Naive B cell (primary cell): ENCODE measurements around the gene TREML4. TPM values are rescaled to one million over a fixed set of nuclear protein-coding genes. Genes with fewer than 3 reads are reported as not detected.
A peak's percentile ranks its signal among the peaks of the same experiment; 100 is the strongest.

ENCODE experiments used
- ATAC-seq, 2 donors: fragments of 150-1000 bp; cut with Tn5 transposase; 2 replicates each; pipeline ENCODE4 v1.10.0; 2021; ENCODE audit warnings: low read depth in 2 of 2, mild to moderate bottlenecking in 2 of 2, moderate library complexity in 2 of 2
- DNase-seq: peaks from one replicate; pipeline ENCODE4 v3.0.0; 2022
- H3K27ac Mint-ChIP-seq, 6 donors: one replicate each; pipeline ENCODE4 v1.8.0; 2020 to 2022; ENCODE audit warnings: mild to moderate bottlenecking in 6 of 6, mixed read lengths in 6 of 6, moderate library complexity in 5 of 6, inconsistent platforms in 2 of 6
- H3K27me3 Mint-ChIP-seq, 3 donors: one replicate each; pipeline ENCODE4 v1.8.0; 2021 to 2022; ENCODE audit warnings: mixed read lengths in 3 of 3, mild to moderate bottlenecking in 1 of 3
- H3K36me3 Mint-ChIP-seq, 2 donors: one replicate each; pipeline ENCODE4 v1.8.0; 2020 to 2022; ENCODE audit warnings: mixed read lengths in 2 of 2, inconsistent platforms in 1 of 2, mild to moderate bottlenecking in 1 of 2
- H3K4me1 Mint-ChIP-seq, 3 donors: one replicate each; pipeline ENCODE4 v1.8.0; 2020 to 2022; ENCODE audit warnings: mixed read lengths in 3 of 3, inconsistent platforms in 1 of 3, mild to moderate bottlenecking in 1 of 3, moderate library complexity in 1 of 3
- H3K4me3 Mint-ChIP-seq, 8 donors: one replicate each; pipeline ENCODE4 v1.8.0; 2020 to 2022; ENCODE audit warnings: mild to moderate bottlenecking in 8 of 8, mixed read lengths in 8 of 8, moderate library complexity in 8 of 8, inconsistent platforms in 2 of 8
- H3K9me3 Mint-ChIP-seq, 7 donors: one replicate each; pipeline ENCODE4 v1.8.0; 2020 to 2022; ENCODE audit warnings: mixed read lengths in 7 of 7, mild to moderate bottlenecking in 5 of 7, inconsistent platforms in 2 of 7, moderate library complexity in 1 of 7
- polyA plus RNA-seq, 6 donors: library from polyadenylated mRNA; unstranded; fragments of 300-500 nt; fragmentation: Illumina TruSeq; gene quantifications; one replicate each; pipeline ENCODE4 v1.2.3, GENCODE V29; 2021; ENCODE audit warnings: low read depth in 6 of 6

TREML4 gene
- polyA plus RNA-seq, 6 donors from 2014 or later, result 25.7 TPM; not detected in 5

DNA sequence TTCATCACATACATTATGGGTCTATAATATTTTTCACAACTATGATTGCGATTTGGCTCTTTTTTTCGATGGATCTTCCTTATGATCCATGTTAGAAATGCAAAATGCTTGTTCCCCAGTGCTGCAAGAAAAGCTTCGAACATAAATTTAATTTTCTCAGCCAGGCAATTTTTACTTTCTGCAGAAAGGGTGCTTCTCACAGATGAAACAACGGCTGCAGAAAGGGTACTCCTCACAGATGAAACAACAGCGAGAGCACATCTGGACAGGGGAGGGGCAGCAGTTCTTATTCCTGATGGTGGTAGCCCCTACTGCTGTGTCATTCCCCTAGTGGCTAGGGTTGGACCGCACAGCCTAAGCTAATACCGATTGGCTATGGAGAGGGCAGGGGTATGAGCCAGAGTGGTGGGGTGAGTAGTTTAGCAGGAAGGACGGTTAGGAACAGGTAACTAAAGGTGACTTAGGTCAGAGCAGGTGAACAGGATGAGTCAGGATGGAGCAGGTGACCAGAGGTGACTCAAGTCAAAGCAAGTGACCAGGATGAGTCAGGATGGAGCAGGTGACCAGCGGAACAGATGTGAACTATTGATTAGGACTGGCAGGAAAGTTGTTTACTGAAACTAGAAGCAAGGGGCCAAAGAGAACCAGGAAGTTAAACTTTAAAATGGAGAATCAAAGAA is 13.4 kb upstream of the TREML4 start:
- Mint-ChIP-seq H3K27me3 (no peaks in the 10 kb centered on the region), H3K9me3 (peaks cover 9 to 17% (median 14%) of the 10 kb centered on the region in 7 donors), H3K27ac (peak overlapping the region in 1 of 6 donors; percentile 27), H3K4me1 (peaks cover 15 to 37% (median 25%) of the 10 kb centered on the region in 3 donors), H3K4me3 (no peak overlapping the region), H3K36me3 (peaks cover 8 to 14% of the 10 kb centered on the region in 2 donors)
- DNase-seq, result no peak
- no peak for ATAC-seq

DNA sequence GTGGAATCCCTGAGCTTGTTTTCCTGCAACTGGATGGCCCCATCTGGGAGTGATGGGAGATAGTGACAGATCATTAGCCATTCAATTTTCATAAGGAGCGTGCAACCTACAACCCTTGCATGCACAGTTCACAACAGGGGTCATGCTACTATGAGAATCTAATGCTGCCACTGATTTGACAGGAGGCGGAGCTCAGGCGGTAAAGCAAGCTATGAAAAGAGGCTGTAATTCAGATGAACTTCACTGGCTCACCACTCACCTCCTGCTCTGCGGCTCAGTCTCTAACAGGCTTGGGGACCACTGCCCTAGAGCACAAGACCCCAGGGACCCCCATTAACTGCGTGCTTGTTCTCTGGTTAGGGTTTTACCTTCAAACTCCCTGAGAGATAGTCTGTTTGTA is 12.4 kb upstream of the TREML4 start:
- Mint-ChIP-seq H3K9me3 (peaks cover 9 to 21% (median 14%) of the 10 kb centered on the region in 7 donors), H3K4me3 (no peak overlapping the region)
- ATAC-seq, result no peak

DNA sequence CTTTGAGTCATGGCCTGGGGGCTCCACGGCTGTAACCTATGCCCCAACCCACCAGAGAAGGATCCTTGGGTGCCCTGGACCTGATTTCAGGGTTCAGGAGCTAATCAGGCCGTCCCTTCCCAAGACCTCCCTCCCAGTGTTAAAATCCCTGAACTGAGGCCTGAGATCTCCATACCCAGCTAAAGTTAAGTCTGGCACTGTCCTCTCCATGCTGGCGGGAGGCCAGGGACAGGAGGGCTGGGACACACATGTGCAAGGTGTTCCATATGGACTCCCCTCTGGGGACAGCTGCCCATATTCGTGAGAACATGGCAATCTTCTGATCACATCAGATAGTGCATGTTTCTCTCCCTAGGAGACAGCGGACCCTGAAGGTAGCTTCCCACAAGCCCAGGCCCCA is 11.5 kb upstream of the TREML4 start:
- DNase-seq (no peak), ATAC-seq (no peak)
- Mint-ChIP-seq H3K4me3 (peak overlapping the region in 1 of 8 donors; percentile 53), H3K9me3 (peaks cover 9 to 21% (median 14%) of the 10 kb centered on the region in 7 donors), H3K36me3 (peaks cover 14 to 18% of the 10 kb centered on the region in 2 donors), H3K4me1 (peaks cover 5 to 17% (median 9%) of the 10 kb centered on the region in 3 donors), H3K27me3 (no peaks in the 10 kb centered on the region), H3K27ac (peak overlapping the region in 2 of 6 donors; percentile 10 to 26)

More for the DNA sequence above, 12.4 kb upstream of the TREML4 start:
- no peaks in the 10 kb centered on the region for H3K27me3 Mint-ChIP-seq
- H3K27ac Mint-ChIP-seq, result no peak overlapping the region
- peaks cover 13 to 14% of the 10 kb centered on the region in 2 donors for H3K36me3 Mint-ChIP-seq
- DNase-seq, result no peak
- peaks cover 6 to 26% (median 14%) of the 10 kb centered on the region in 3 donors for H3K4me1 Mint-ChIP-seq

DNA sequence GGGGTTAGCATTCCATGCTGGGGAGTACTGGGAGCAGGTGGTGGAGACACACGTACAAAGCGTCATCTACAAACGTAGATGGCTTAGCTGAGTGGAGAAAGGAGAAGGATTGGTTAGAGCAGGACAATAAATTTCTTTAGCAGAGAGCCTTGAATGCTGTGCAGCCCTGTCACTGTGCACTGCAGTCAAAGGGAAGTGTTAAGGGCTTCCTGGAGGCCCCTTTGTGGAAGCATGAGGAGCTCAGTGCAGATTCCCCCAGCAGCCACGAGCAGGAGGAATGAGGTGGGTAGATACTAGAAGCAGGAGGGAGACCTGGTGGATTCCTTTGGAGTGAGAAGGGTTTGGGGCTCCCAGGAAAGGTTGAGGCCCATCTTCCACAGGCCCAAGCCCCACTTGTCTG is 6.1 kb upstream of the TREML4 start:
- Mint-ChIP-seq H3K27me3 (peaks cover 0 to 8% (median 0%) of the 10 kb centered on the region in 3 donors), H3K27ac (no peak overlapping the region), H3K4me3 (no peak overlapping the region), H3K36me3 (peaks cover 8 to 16% of the 10 kb centered on the region in 2 donors), H3K4me1 (peaks cover 21 to 23% (median 21%) of the 10 kb centered on the region in 3 donors), H3K9me3 (peaks cover 0 to 6% (median 2%) of the 10 kb centered on the region in 7 donors)
- DNase-seq (no peak), ATAC-seq (no peak)

- no peak overlapping the region for H3K4me3 Mint-ChIP-seq
- peaks cover 17 to 21% (median 18%) of the 10 kb centered on the region in 3 donors for H3K4me1 Mint-ChIP-seq
- no peak for DNase-seq
- peaks cover 0 to 8% (median 1%) of the 10 kb centered on the region in 3 donors for H3K27me3 Mint-ChIP-seq
- ATAC-seq, result no peak
- peaks cover 0 to 6% (median 2%) of the 10 kb centered on the region in 7 donors for H3K9me3 Mint-ChIP-seq
- H3K27ac Mint-ChIP-seq, result peak overlapping the region in 1 of 6 donors; percentile 84
- H3K36me3 Mint-ChIP-seq, result peaks cover 8 to 16% of the 10 kb centered on the region in 2 donors
Observed at GRCh38 chr6:41222513-41222912, 5.6 kb upstream of the TREML4 start.

DNA sequence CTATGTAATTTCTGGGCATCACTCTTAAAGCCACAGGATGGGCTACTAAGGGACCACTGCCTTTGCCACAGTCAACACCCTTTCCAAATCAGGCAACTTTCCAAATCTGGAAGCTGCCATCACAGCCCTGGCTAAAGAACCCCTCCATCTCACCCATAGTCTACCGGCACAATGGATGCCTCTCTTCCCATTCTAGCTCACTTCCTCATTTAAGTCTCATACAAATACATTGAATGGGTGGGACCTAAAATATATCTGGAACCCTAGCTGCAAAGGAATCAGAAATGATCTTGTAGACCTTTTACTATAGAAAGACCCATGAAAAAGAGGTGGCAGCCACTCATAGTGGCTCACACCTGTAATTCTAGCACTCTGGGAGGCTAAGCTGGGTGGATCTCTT is 3.3 kb upstream of the TREML4 start:
- H3K4me3 Mint-ChIP-seq, result no peak overlapping the region
- no peak for DNase-seq
- no peak for ATAC-seq
- H3K27ac Mint-ChIP-seq, result peak overlapping the region in 1 of 6 donors; percentile 4
- peaks cover 20 to 41% (median 28%) of the 10 kb centered on the region in 3 donors for H3K4me1 Mint-ChIP-seq
- H3K36me3 Mint-ChIP-seq, result peaks cover 8 to 16% of the 10 kb centered on the region in 2 donors
- peaks cover 0 to 6% (median 0%) of the 10 kb centered on the region in 7 donors for H3K9me3 Mint-ChIP-seq
- H3K27me3 Mint-ChIP-seq, result peaks cover 0 to 9% (median 8%) of the 10 kb centered on the region in 3 donors

DNA sequence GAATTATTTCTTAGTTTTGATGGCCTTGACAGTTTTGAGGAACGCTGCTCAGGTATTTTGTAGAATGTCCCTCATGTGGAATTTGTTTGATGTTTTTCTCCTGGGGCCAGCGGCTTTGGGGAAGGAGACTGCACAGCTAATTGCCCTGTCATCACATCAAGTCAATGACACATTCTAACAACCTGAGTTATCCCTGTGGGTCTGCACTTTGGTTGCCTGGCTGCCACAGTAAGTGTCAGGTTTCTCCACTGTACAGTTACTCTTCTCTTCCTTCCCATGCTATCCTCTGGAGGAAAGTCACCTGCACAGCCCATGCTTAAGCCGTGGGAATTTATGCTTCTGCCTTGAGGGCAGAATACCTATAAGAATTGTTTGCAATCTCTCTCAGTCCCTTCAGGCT is 1.4 kb upstream of the TREML4 start:
- Mint-ChIP-seq H3K4me1 (peaks cover 20 to 55% (median 29%) of the 10 kb centered on the region in 3 donors), H3K4me3 (no peak overlapping the region)

GRCh38 chr6:41228616-41229015 is 467 bp downstream of the TREML4 start:
- DNase-seq (no peak), ATAC-seq (peak; percentile 21 to 47)
- Mint-ChIP-seq H3K4me3 (peak overlapping the region in 4 of 8 donors; percentile 37 to 97 (median 86)), H3K4me1 (peaks cover 16 to 52% (median 30%) of the 10 kb centered on the region in 3 donors), H3K27ac (peak overlapping the region in 4 of 6 donors; percentile 82 to 99 (median 90)), H3K36me3 (peaks cover 6 to 8% of the 10 kb centered on the region in 2 donors), H3K9me3 (peaks cover 0 to 2% (median 0%) of the 10 kb centered on the region in 7 donors), H3K27me3 (peaks cover 0 to 9% (median 8%) of the 10 kb centered on the region in 3 donors)

More for the DNA sequence above, 1.4 kb upstream of the TREML4 start:
- Mint-ChIP-seq H3K9me3 (peaks cover 0 to 2% (median 0%) of the 10 kb centered on the region in 7 donors), H3K36me3 (peaks cover 6 to 8% of the 10 kb centered on the region in 2 donors), H3K27me3 (peaks cover 0 to 9% (median 8%) of the 10 kb centered on the region in 3 donors), H3K27ac (no peak overlapping the region)
- DNase-seq, result no peak
- ATAC-seq, result no peak

- peaks cover 0 to 9% (median 4%) of the 10 kb centered on the region in 3 donors for H3K27me3 Mint-ChIP-seq
- peaks cover 9 to 44% (median 23%) of the 10 kb centered on the region in 3 donors for H3K4me1 Mint-ChIP-seq
- ATAC-seq (no peak), DNase-seq (no peak)
- H3K36me3 Mint-ChIP-seq, result peaks cover under 1 to 4% of the 10 kb centered on the region in 2 donors
- peak overlapping the region in 3 of 8 donors; percentile 82 to 97 (median 91) for H3K4me3 Mint-ChIP-seq
- H3K9me3 Mint-ChIP-seq, result peaks cover 0 to 2% (median 0%) of the 10 kb centered on the region in 7 donors
- H3K27ac Mint-ChIP-seq, result no peak overlapping the region
Observed at GRCh38 chr6:41229721-41230120, 1.6 kb downstream of the TREML4 start.

DNA sequence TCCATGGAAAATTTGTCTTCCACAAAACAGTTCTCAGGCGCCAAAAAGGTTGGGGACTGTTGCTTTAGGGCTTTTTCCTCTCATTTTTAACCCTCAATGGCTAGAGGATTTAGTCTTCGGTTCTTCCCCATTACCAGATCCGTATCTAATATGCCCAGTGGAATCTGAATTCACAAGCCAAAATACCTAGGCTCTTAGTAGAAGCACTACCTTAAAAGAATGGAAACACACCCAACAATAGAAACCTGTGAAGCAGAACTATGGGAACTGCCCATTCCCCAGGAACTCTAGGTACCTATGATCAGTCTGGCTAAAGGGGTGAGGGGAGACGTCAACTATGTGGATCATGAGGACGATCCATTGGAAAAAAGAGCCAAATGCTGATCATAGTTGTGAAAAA is 3.1 kb downstream of the TREML4 start:
- peaks cover 15 to 55% (median 28%) of the 10 kb centered on the region in 3 donors for H3K4me1 Mint-ChIP-seq
- no peak overlapping the region for H3K4me3 Mint-ChIP-seq
- peak overlapping the region in 3 of 6 donors; percentile 1 to 90 (median 29) for H3K27ac Mint-ChIP-seq
- no peaks in the 10 kb centered on the region for H3K36me3 Mint-ChIP-seq
- ATAC-seq (no peak), DNase-seq (no peak)
- no peaks in the 10 kb centered on the region for H3K9me3 Mint-ChIP-seq
- H3K27me3 Mint-ChIP-seq, result peaks cover 0 to 9% (median 0%) of the 10 kb centered on the region in 3 donors

DNA sequence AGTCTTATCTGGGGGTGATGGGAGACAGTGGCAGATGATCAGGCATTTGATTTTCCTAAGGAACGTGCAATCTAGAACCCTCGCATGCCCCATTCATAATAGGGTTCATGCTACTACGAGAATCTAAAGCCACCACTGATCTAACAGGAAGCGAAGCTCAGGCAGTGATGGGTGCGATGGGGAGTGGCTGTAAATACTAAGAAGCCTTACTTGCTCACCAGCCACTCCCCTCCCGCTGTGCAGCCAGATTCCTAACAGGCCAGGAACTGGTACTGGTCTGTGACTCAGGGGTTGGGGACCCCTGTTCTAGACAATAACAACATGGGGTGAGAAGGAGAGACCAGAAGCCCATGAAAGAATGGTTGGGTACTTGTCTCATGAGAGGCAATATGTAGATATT is 4.5 kb downstream of the TREML4 start:
- no peaks in the 10 kb centered on the region for H3K9me3 Mint-ChIP-seq
- DNase-seq, result no peak
- no peak overlapping the region for H3K27ac Mint-ChIP-seq

GRCh38 chr6:41236276-41236675 is 8.1 kb downstream of the TREML4 start:
- Mint-ChIP-seq H3K9me3 (no peaks in the 10 kb centered on the region), H3K27me3 (peaks cover 9 to 28% (median 9%) of the 10 kb centered on the region in 3 donors), H3K4me1 (peaks cover 21 to 44% (median 23%) of the 10 kb centered on the region in 3 donors), H3K36me3 (no peaks in the 10 kb centered on the region), H3K4me3 (peak overlapping the region in 1 of 8 donors; percentile 53), H3K27ac (peak overlapping the region in 2 of 6 donors; percentile 20 to 53)
- DNase-seq (no peak), ATAC-seq (no peak)

More for the DNA sequence above, 4.5 kb downstream of the TREML4 start:
- no peak overlapping the region for H3K4me3 Mint-ChIP-seq
- H3K4me1 Mint-ChIP-seq, result peaks cover 26 to 64% (median 30%) of the 10 kb centered on the region in 3 donors
- no peak for ATAC-seq
- peaks cover 0 to 8% (median 0%) of the 10 kb centered on the region in 3 donors for H3K27me3 Mint-ChIP-seq
- H3K36me3 Mint-ChIP-seq, result no peaks in the 10 kb centered on the region

- no peaks in the 10 kb centered on the region for H3K9me3 Mint-ChIP-seq
- H3K4me3 Mint-ChIP-seq, result peak overlapping the region in 1 of 8 donors; percentile 17
- ATAC-seq, result no peak
- DNase-seq, result no peak
- peak overlapping the region in 4 of 6 donors; percentile 44 to 84 (median 62) for H3K27ac Mint-ChIP-seq
- H3K27me3 Mint-ChIP-seq, result peaks cover 9 to 28% (median 9%) of the 10 kb centered on the region in 3 donors
- peaks cover 18 to 41% (median 26%) of the 10 kb centered on the region in 3 donors for H3K4me1 Mint-ChIP-seq
- H3K36me3 Mint-ChIP-seq, result no peaks in the 10 kb centered on the region
Observed at GRCh38 chr6:41237128-41237527, 9.0 kb downstream of the TREML4 start.
